ENCODE data around the gene TUBGCP6.

DNA sequence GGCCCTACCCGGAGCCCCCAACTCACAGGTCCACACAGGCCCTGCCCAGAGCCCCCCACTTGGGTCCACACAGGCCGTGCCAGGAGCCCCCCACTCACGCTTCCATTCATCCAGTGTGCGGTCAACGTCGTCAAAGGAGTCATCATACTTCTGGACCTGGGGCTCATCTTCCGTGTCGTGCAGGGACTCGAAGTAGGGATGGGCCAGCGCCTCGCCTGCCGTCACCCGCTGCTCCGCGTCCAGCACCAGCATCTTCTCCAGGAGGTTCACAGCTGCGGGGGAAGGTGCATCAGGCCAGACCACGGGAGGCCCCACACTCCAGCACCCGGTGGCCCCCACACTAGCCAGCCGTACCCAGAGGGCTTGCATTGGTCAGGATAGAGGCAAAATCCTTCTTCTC lies 10.3 kb upstream of the TUBGCP6 start:
- TF ChIP-seq FOXA1 (IDR thresholded peaks at IDR 0.05), result no peak
- TF ChIP-seq SP1 (IDR thresholded peaks at IDR 0.05), result no peak
- no peak for TF ChIP-seq FOXM1 (IDR thresholded peaks at IDR 0.05; ENCODE audit: borderline replicate concordance)
- no peak for TF ChIP-seq LEF1 (IDR thresholded peaks at IDR 0.05; ENCODE audit: borderline replicate concordance)
- TF ChIP-seq ZNF384 (IDR thresholded peaks at IDR 0.05), result no peak
- TF ChIP-seq SUZ12 (IDR thresholded peaks at IDR 0.05), result no peak
- TF ChIP-seq L3MBTL2 (conservative IDR thresholded peaks at IDR 0.05), result no peak
- TF ChIP-seq HDGF (IDR thresholded peaks at IDR 0.05; ENCODE audit: borderline replicate concordance), result no peak
- TF ChIP-seq, protein P1, sequence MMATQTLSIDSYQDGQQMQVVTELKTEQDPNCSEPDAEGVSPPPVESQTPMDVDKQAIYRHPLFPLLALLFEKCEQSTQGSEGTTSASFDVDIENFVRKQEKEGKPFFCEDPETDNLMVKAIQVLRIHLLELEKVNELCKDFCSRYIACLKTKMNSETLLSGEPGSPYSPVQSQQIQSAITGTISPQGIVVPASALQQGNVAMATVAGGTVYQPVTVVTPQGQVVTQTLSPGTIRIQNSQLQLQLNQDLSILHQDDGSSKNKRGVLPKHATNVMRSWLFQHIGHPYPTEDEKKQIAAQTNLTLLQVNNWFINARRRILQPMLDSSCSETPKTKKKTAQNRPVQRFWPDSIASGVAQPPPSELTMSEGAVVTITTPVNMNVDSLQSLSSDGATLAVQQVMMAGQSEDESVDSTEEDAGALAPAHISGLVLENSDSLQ (IDR thresholded peaks at IDR 0.05), result no peak
- no peak for TF ChIP-seq ELF4 (IDR thresholded peaks at IDR 0.05)
- TF ChIP-seq TARDBP (IDR thresholded peaks at IDR 0.05), result no peak
